CD4-positive, alpha-beta T cell (primary cell): ENCODE data around the gene RGS7BP. TPM values are rescaled to one million over a fixed set of nuclear protein-coding genes. Genes with fewer than 3 reads are reported as not detected.

ENCODE experiments used
- ATAC-seq: fragments of 200-7000 bp; cut with Tn5 transposase; one replicate; pipeline ENCODE4 v1.10.0; 2022; ENCODE audit warnings: mild to moderate bottlenecking; ENCODE audit not compliant: poor library complexity
- CTCF ChIA-PET: fragments of 350-600 bp; sonication (Branson Sonifier 250); formaldehyde crosslinking; loops from one replicate; lab custom pipeline; 2021; ENCODE audit warnings: antibody characterized with exemption, inconsistent platforms; lab: Charles Lee
- POLR2A ChIA-PET: fragments of 350-600 bp; sonication (Branson Sonifier 250); formaldehyde crosslinking; loops from one replicate; lab custom pipeline; 2021; ENCODE audit warnings: antibody characterized with exemption, inconsistent platforms; lab: Charles Lee
- DNase-seq, 14 experiments: peaks; one replicate each; pipeline ENCODE4 v3.0.0-alpha.2; 2013 to 2020; ENCODE audit warnings: mixed read lengths in 2 of 14
- H3K27ac ChIP-seq, 2 donors: one replicate each; pipeline versions ENCODE4 v1.5.1 to v1.7.0; 2013; ENCODE audit warnings: low read length in 2 of 2, low read depth in 1 of 2, mild to moderate bottlenecking in 1 of 2
- H3K27me3 ChIP-seq, 2 experiments: 1 replicate in 1 of 2; 2 replicates in 1 of 2; pipeline versions ENCODE4 v1.6.1 to v1.7.0; 2013; ENCODE audit warnings: low read length in 2 of 2, control low read depth in 1 of 2, mild to moderate bottlenecking in 1 of 2, moderate library complexity in 1 of 2; ENCODE audit not compliant: insufficient read depth in 2 of 2, control insufficient read depth in 1 of 2
- H3K36me3 ChIP-seq: one replicate; pipeline ENCODE4 v1.6.1; 2013; ENCODE audit warnings: low read length, control low read depth; ENCODE audit not compliant: insufficient read depth
- H3K4me1 ChIP-seq: one replicate; pipeline ENCODE4 v1.6.1; 2013; ENCODE audit warnings: low read length, control low read depth; ENCODE audit not compliant: insufficient read depth
- H3K4me3 ChIP-seq: one replicate; pipeline ENCODE4 v1.5.1; 2013; ENCODE audit warnings: mild to moderate bottlenecking, low read length, moderate library complexity
- H3K9me3 ChIP-seq, 2 experiments: 1 replicate in 1 of 2; 2 replicates in 1 of 2; pipeline versions ENCODE4 v1.6.1 to v1.7.0; 2013; ENCODE audit warnings: low read length in 2 of 2, mild to moderate bottlenecking in 2 of 2, control low read depth in 1 of 2, moderate library complexity in 1 of 2; ENCODE audit not compliant: control insufficient read depth in 1 of 2, insufficient read depth in 1 of 2
- H3K27ac Mint-ChIP-seq: one replicate; pipeline ENCODE4 v1.8.0; 2020; ENCODE audit warnings: mixed read lengths
- H3K27me3 Mint-ChIP-seq: one replicate; pipeline ENCODE4 v1.8.0; 2021; ENCODE audit warnings: mixed read lengths
- H3K36me3 Mint-ChIP-seq: one replicate; pipeline ENCODE4 v1.8.0; 2021; ENCODE audit warnings: low read depth, mixed read lengths
- H3K4me1 Mint-ChIP-seq: one replicate; pipeline ENCODE4 v1.8.0; 2021; ENCODE audit warnings: low read depth, mixed read lengths
- H3K4me3 Mint-ChIP-seq: one replicate; pipeline ENCODE4 v1.8.0; 2020; ENCODE audit warnings: mild to moderate bottlenecking, mixed read lengths
- H3K9me3 Mint-ChIP-seq: one replicate; pipeline ENCODE4 v1.8.0; 2020; ENCODE audit warnings: mixed read lengths
- intact Hi-C, 2 experiments: fragments of 100-400 bp; cut with DNase I in 1 of 2; cut with micrococcal nuclease in 1 of 2; formaldehyde crosslinking; loops; one replicate each; pipeline versions ENCODE4 v1.15.1 to v1.9.0; 2023 to 2025; cut with DNase I, micrococcal nuclease
- total RNA-seq, 174 experiments: library from RNA in 2 of 174; stranded (reverse) in 2 of 174; gene quantifications; one replicate each; pipeline ENCODE4 v1.2.3 and lab custom pipeline; 2021 to 2026
- TF ChIP-seq, protein P1 (sequence below): fragments of 200-600 bp; IDR thresholded peaks from one replicate; pipeline ENCODE4 v1.8.0; 2022; ENCODE audit warnings: antibody characterized with exemption, mild to moderate bottlenecking

RGS7BP gene
- total RNA-seq, 2 experiments from 2014 or later, result not detected

DNA sequence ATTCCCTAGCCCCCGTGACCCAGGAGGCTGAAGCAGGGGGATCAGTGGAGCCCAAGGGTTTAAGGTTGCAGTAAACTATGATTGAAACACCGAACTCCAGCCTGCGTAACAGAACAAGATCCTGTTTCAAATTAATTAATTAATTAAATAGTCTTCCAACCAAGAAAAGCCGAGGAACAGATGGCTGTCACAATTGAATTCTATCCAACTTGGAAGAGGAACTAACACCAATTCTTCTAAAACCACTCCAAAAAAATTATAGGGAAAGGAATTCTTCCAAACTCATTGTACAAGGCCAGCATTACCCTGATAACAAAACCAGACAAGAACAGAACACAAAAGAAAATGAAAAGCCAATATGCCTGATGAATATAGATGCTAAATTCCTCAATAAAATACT lies 43.4 kb upstream of the RGS7BP start:
- no peak overlapping the region for H3K27ac ChIP-seq
- peaks cover 13% of the 10 kb centered on the region for H3K9me3 Mint-ChIP-seq
- intact Hi-C loops, result no loop called here
- TF ChIP-seq, protein P1, sequence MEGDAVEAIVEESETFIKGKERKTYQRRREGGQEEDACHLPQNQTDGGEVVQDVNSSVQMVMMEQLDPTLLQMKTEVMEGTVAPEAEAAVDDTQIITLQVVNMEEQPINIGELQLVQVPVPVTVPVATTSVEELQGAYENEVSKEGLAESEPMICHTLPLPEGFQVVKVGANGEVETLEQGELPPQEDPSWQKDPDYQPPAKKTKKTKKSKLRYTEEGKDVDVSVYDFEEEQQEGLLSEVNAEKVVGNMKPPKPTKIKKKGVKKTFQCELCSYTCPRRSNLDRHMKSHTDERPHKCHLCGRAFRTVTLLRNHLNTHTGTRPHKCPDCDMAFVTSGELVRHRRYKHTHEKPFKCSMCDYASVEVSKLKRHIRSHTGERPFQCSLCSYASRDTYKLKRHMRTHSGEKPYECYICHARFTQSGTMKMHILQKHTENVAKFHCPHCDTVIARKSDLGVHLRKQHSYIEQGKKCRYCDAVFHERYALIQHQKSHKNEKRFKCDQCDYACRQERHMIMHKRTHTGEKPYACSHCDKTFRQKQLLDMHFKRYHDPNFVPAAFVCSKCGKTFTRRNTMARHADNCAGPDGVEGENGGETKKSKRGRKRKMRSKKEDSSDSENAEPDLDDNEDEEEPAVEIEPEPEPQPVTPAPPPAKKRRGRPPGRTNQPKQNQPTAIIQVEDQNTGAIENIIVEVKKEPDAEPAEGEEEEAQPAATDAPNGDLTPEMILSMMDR, result no peak
- CTCF ChIA-PET, result no interaction called here
- no peaks in the 10 kb centered on the region for H3K36me3 Mint-ChIP-seq
- POLR2A ChIA-PET, result no interaction called here
- no peak overlapping the region for H3K4me3 Mint-ChIP-seq
- no peaks in the 10 kb centered on the region for H3K4me1 Mint-ChIP-seq
- no peak for DNase-seq
- ATAC-seq, result no peak
- no peaks in the 10 kb centered on the region for H3K4me1 ChIP-seq
- no peak overlapping the region for H3K27ac Mint-ChIP-seq
- peaks cover 0 to 8% of the 10 kb centered on the region in 2 experiments for H3K9me3 ChIP-seq
- H3K27me3 Mint-ChIP-seq, result no peaks in the 10 kb centered on the region
- no peaks in the 10 kb centered on the region for H3K27me3 ChIP-seq
- H3K36me3 ChIP-seq, result no peaks in the 10 kb centered on the region
- H3K4me3 ChIP-seq, result no peak overlapping the region

DNA sequence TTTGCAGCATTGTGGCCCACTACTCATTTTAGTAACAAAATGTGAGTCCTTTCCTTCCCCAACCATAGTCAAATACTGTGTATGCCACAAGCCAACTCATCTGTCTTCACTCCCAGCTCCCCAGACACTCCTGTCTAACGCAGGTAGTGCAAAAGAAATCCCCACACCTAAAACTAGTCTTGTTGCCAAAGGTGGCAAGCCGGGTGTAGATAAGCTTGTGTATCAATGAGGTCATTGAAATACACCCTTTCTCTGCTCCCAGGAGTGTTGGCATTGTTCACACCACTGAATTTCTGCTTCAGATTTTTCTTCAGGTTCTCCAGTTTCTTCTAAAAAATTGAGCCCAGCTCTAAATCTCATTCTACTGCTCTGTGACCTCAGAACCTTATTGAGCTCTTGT lies 19.7 kb upstream of the RGS7BP start:
- Histone ChIP-seq H3K4me3 (no peak overlapping the region), H3K4me1 (no peaks in the 10 kb centered on the region), H3K27me3 (no peaks in the 10 kb centered on the region), H3K27ac (no peak overlapping the region), H3K9me3 (peaks cover 4 to 22% of the 10 kb centered on the region in 2 experiments), H3K36me3 (no peaks in the 10 kb centered on the region)
- no peak overlapping the region for H3K4me3 Mint-ChIP-seq
- no peak for DNase-seq
- no peak overlapping the region for H3K27ac Mint-ChIP-seq
- no peaks in the 10 kb centered on the region for H3K27me3 Mint-ChIP-seq
- ChIA-PET POLR2A (no interaction called here), CTCF (no interaction called here)
- intact Hi-C loops, result no loop called here
- ATAC-seq, result no peak
- H3K36me3 Mint-ChIP-seq, result no peaks in the 10 kb centered on the region
- H3K4me1 Mint-ChIP-seq, result no peaks in the 10 kb centered on the region
- TF ChIP-seq, protein P1, result no peak
- peaks cover 3% of the 10 kb centered on the region for H3K9me3 Mint-ChIP-seq

DNA sequence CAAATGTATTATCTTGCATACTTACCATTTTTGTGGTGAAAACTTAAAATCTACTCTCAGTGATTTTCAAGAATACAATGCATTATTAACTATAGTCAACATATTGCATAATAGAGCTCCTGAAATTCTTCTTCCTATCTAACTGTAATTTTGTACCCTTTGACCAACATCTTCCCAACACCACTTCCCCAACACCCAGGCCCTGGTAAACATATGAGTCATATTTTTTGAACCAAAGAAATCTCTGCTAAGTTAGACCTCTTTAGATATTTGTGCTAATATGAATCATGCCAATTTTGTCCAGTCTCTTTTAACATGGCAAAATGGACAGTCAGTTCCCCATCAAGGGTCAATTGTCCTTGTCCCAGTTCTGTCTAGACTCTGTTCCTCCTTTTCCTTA lies 18.5 kb upstream of the RGS7BP start:
- H3K27ac ChIP-seq, result no peak overlapping the region
- H3K4me3 Mint-ChIP-seq, result no peak overlapping the region
- ChIA-PET POLR2A (no interaction called here), CTCF (no interaction called here)
- ATAC-seq, result no peak
- H3K9me3 ChIP-seq, result peaks cover 4 to 22% of the 10 kb centered on the region in 2 experiments
- intact Hi-C loops, result no loop called here
- no peaks in the 10 kb centered on the region for H3K4me1 ChIP-seq
- no peaks in the 10 kb centered on the region for H3K36me3 Mint-ChIP-seq
- H3K27ac Mint-ChIP-seq, result no peak overlapping the region
- peaks cover 3% of the 10 kb centered on the region for H3K9me3 Mint-ChIP-seq
- no peak overlapping the region for H3K4me3 ChIP-seq
- H3K27me3 Mint-ChIP-seq, result no peaks in the 10 kb centered on the region
- no peaks in the 10 kb centered on the region for H3K27me3 ChIP-seq
- TF ChIP-seq, protein P1, result no peak
- H3K4me1 Mint-ChIP-seq, result no peaks in the 10 kb centered on the region
- no peaks in the 10 kb centered on the region for H3K36me3 ChIP-seq
- no peak for DNase-seq
